ENCODE data around the gene FPR2.

DNA sequence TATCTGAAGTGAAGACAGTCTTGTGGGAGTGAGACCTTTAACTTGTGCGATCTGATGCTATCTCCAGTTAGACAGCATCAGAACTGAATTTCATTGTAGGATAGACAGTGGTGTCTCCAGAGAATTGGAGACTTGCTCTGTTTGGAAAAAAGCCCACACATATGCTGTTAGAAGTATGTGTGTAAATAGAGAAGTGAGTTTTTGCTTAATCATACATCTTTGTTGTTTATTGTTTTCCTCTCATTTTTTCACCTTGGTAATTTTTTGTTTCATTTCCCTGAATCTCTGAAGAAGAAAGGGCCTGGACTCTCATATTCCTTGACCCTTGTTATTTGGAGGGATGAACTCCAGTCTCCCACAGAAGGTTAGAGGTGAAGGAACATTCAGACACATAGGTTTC, 55.7 kb downstream of the FPR2 start:
- TF ChIP-seq, protein P1, sequence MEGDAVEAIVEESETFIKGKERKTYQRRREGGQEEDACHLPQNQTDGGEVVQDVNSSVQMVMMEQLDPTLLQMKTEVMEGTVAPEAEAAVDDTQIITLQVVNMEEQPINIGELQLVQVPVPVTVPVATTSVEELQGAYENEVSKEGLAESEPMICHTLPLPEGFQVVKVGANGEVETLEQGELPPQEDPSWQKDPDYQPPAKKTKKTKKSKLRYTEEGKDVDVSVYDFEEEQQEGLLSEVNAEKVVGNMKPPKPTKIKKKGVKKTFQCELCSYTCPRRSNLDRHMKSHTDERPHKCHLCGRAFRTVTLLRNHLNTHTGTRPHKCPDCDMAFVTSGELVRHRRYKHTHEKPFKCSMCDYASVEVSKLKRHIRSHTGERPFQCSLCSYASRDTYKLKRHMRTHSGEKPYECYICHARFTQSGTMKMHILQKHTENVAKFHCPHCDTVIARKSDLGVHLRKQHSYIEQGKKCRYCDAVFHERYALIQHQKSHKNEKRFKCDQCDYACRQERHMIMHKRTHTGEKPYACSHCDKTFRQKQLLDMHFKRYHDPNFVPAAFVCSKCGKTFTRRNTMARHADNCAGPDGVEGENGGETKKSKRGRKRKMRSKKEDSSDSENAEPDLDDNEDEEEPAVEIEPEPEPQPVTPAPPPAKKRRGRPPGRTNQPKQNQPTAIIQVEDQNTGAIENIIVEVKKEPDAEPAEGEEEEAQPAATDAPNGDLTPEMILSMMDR (IDR thresholded peaks at IDR 0.05), result no peak
- TF ChIP-seq POLR2A (IDR thresholded peaks at IDR 0.05), result no peak
